ENCODE data around the gene HADHB. TPM values are rescaled to one million over a fixed set of nuclear protein-coding genes. Genes with fewer than 3 reads are reported as not detected.
"Not testable (repeated sequence)": the region's sequence is repeated elsewhere in the genome, so short reads cannot be mapped to it uniquely, and the experiment has no call there.

Gene HADHB
- total RNA-seq, 1 donor from 2014 or later: 93.4 TPM

GRCh38 chr2:26327291-26328272 lies 82.8 kb downstream of the HADHB start:
- H3K36me3 ChIP-seq: no peaks in the 10 kb centered on the region
- H3K9me3 ChIP-seq: no peaks in the 10 kb centered on the region
- DNase-seq (ENCODE audit: low spot score in 2 of 2): no peak
- TF ChIP-seq CTCF (IDR thresholded peaks at IDR 0.05): no peak
- H3K4me3 ChIP-seq: no peak overlapping the region
- intact Hi-C loops (cut with DNase I): loop anchor here (5.0 kb wide), 1 partner anchor 140 kb away; no protein-coding TSS in a partner anchor
- no peak overlapping the region for H3K27ac ChIP-seq
- H3K4me1 ChIP-seq: no peaks in the 10 kb centered on the region
- no peaks in the 10 kb centered on the region for H3K27me3 ChIP-seq

DNA sequence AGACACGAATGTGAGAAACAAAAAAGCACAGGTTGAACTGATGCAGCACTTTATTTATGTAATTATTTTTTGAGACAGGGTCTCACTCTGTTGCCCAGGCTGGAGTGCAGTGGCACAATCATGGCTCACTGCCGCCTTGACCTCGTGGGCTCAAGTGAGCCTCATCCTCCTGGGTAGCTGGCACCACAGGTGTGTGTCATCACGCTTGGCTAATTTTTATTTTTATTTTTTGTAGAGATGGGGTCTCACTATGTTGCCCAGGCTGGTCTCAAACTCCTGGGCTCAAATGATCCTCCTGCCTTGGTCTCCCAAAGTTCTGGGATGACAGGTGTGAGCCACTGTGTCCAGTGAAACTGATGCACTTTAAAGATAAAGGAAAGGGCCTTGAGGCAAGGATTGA lies 84.3 kb downstream of the HADHB start:
- DNase-seq (ENCODE audit: low spot score in 2 of 2); H3K4me3 ChIP-seq: not testable (repeated sequence)
- intact Hi-C loops (cut with DNase I): loop anchor here (5.0 kb wide), 1 partner anchor 142 kb away; no protein-coding TSS in a partner anchor

GRCh38 chr2:26330114-26330549 lies 85.4 kb downstream of the HADHB start:
- no peaks in the 10 kb centered on the region for H3K27me3 ChIP-seq
- H3K4me3 ChIP-seq: no peak overlapping the region
- H3K4me1 ChIP-seq: no peaks in the 10 kb centered on the region
- peak; percentile 70 to 90 (median 84) for TF ChIP-seq CTCF (IDR thresholded peaks at IDR 0.05)
- no peaks in the 10 kb centered on the region for H3K9me3 ChIP-seq
- intact Hi-C loops (cut with DNase I): loop anchor here (1.0 to 2.0 kb wide), 2 partner anchors 85 to 379 kb away; partner anchors contain the start of genes HADHA and HADHB
- no peak overlapping the region for H3K27ac ChIP-seq
- DNase-seq (ENCODE audit: low spot score in 2 of 2): peak; percentile 66 to 93
- no peaks in the 10 kb centered on the region for H3K36me3 ChIP-seq

More for the DNA sequence above, 84.3 kb downstream of the HADHB start:
- not testable (repeated sequence) for H3K27ac ChIP-seq, H3K36me3 ChIP-seq, H3K27me3 ChIP-seq, H3K4me1 ChIP-seq, H3K9me3 ChIP-seq

DNA sequence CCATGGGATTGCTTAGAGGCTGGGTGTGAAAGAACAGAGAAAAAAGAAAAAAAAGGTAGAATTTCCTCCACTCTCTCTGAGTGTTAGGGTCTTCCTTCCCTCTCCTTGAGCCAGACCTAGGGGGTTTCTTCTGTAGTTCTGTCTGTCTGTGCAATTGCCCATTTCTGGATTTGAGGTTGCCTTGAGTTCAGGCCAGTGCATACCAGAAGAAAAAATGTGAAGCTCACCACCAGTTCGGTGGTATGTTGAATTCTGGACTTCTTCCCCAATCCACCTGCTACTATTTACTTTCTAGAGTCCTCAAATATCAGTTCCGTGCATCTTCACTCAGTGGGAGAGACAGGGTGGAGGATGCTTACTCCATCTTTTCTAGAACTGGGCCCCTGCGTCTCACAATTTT lies 85.9 kb downstream of the HADHB start:
- intact Hi-C loops (cut with DNase I): loop anchor here (1.0 to 2.0 kb wide), 2 partner anchors 86 to 379 kb away; partner anchors contain the start of genes HADHA and HADHB
- H3K4me1 ChIP-seq: no peaks in the 10 kb centered on the region
- DNase-seq (ENCODE audit: low spot score in 2 of 2): no peak
- no peak overlapping the region for H3K4me3 ChIP-seq
- no peaks in the 10 kb centered on the region for H3K9me3 ChIP-seq
- no peak overlapping the region for H3K27ac ChIP-seq
- no peaks in the 10 kb centered on the region for H3K36me3 ChIP-seq
- no peaks in the 10 kb centered on the region for H3K27me3 ChIP-seq
- TF ChIP-seq CTCF (IDR thresholded peaks at IDR 0.05): no peak

GRCh38 chr2:26331321-26331720 lies 86.6 kb downstream of the HADHB start:
- DNase-seq (ENCODE audit: low spot score in 2 of 2); H3K27me3 ChIP-seq; H3K4me3 ChIP-seq; H3K4me1 ChIP-seq; H3K27ac ChIP-seq; H3K9me3 ChIP-seq; H3K36me3 ChIP-seq: not testable (repeated sequence)
- intact Hi-C loops (cut with DNase I): loop anchor here (2.0 kb wide), 1 partner anchor 87 kb away; the partner anchor contains the start of genes HADHA and HADHB

DNA sequence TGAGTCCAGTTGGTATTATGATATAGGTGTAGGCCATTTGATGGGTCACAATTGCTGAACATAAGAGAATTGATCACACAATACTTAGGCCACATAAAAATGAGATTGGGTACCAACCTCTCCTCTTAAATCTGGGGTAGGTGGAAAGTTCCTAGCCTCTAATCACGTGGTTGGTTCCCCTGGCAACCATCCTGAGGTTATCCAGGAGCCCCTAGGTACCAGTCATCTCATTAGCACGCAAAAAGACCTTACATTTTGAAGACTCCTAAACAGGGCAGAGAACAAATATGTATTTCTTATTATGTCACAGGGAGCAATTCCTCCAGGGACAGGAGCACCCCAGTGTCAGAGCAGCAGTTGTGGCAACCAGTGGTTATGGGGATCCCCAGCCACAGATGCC lies 88.6 kb downstream of the HADHB start:
- intact Hi-C loops (cut with DNase I): no loop called here
- Histone ChIP-seq H3K9me3 (no peaks in the 10 kb centered on the region), H3K27me3 (no peaks in the 10 kb centered on the region), H3K36me3 (no peaks in the 10 kb centered on the region), H3K4me3 (no peak overlapping the region), H3K27ac (no peak overlapping the region), H3K4me1 (no peaks in the 10 kb centered on the region)
- DNase-seq (ENCODE audit: low spot score in 2 of 2): no peak
- no peak for TF ChIP-seq CTCF (IDR thresholded peaks at IDR 0.05)
